H9 (cell line): ENCODE measurements around the gene ABCB6. TPM values are rescaled to one million over a fixed set of nuclear protein-coding genes. Genes with fewer than 3 reads are reported as not detected.

Experiments used
- DNase-seq: peaks from one replicate; pipeline ENCODE4 v3.0.0-alpha.2; 2017
- H2AFZ ChIP-seq: one replicate; pipeline ENCODE4 v1.6.1; 2013; ENCODE audit warnings: mild to moderate bottlenecking, low read length, control low read depth, moderate library complexity
- H2AK5ac ChIP-seq: 2 replicates; pipeline ENCODE4 v1.6.1; 2013; ENCODE audit warnings: low read length, control low read depth, mixed read lengths; ENCODE audit not compliant: insufficient read length
- H2BK120ac ChIP-seq: one replicate; pipeline ENCODE4 v1.6.1; 2013; ENCODE audit warnings: low read depth, mild to moderate bottlenecking, low read length, control low read depth, inconsistent platforms; ENCODE audit not compliant: poor library complexity, severe bottlenecking
- H2BK12ac ChIP-seq: 2 replicates; pipeline ENCODE4 v1.6.1; 2013; ENCODE audit warnings: low read length, control low read depth, mixed read lengths, low read depth; ENCODE audit not compliant: insufficient read length
- H2BK15ac ChIP-seq: 2 replicates; pipeline ENCODE4 v1.6.1; 2013; ENCODE audit warnings: low read depth, low read length, control low read depth
- H2BK20ac ChIP-seq: one replicate; pipeline ENCODE4 v1.6.1; 2013; ENCODE audit warnings: low read depth, mild to moderate bottlenecking, low read length, control low read depth, inconsistent platforms; ENCODE audit not compliant: poor library complexity, severe bottlenecking
- H2BK5ac ChIP-seq: 2 replicates; pipeline ENCODE4 v1.6.1; 2013; ENCODE audit warnings: low read length, control low read depth, mixed read lengths; ENCODE audit not compliant: insufficient read length
- H3K14ac ChIP-seq: 2 replicates; pipeline ENCODE4 v1.6.1; 2013; ENCODE audit warnings: low read length, control low read depth; ENCODE audit not compliant: insufficient read depth
- H3K18ac ChIP-seq: 2 replicates; pipeline ENCODE4 v1.6.1; 2013; ENCODE audit warnings: low read depth, mild to moderate bottlenecking, mixed read lengths, low read length, control low read depth; ENCODE audit not compliant: insufficient read length
- H3K23ac ChIP-seq: 2 replicates; pipeline ENCODE4 v1.6.1; 2013; ENCODE audit warnings: low read length, control low read depth, mixed read lengths, low read depth; ENCODE audit not compliant: insufficient read length
- H3K23me2 ChIP-seq: 2 replicates; pipeline ENCODE4 v1.6.1; 2013; ENCODE audit warnings: low read depth, mild to moderate bottlenecking, mixed read lengths, low read length, control low read depth; ENCODE audit not compliant: insufficient read length, poor library complexity, severe bottlenecking
- H3K27ac ChIP-seq: 2 replicates; pipeline ENCODE4 v1.5.1; 2013; ENCODE audit warnings: low read length, control low read depth, mixed read lengths, low read depth; ENCODE audit not compliant: insufficient read length
- H3K27me3 ChIP-seq: 2 replicates; pipeline ENCODE4 v1.6.1; 2013; ENCODE audit warnings: low read length, control low read depth, inconsistent platforms; ENCODE audit not compliant: insufficient read depth
- H3K4ac ChIP-seq: 2 replicates; pipeline ENCODE4 v1.6.1; 2013; ENCODE audit warnings: low read depth, mild to moderate bottlenecking, control low read depth, inconsistent platforms, low read length, moderate library complexity
- H3K4me1 ChIP-seq: 2 replicates; pipeline ENCODE4 v1.6.1; 2013; ENCODE audit warnings: low read length, control low read depth, inconsistent platforms; ENCODE audit not compliant: insufficient read depth
- H3K4me2 ChIP-seq: 2 replicates; pipeline ENCODE4 v1.6.1; 2013; ENCODE audit warnings: low read length, control low read depth, mixed read lengths; ENCODE audit not compliant: insufficient read length, insufficient read depth
- H3K56ac ChIP-seq: 2 replicates; pipeline ENCODE4 v1.6.1; 2013; ENCODE audit warnings: low read depth, mild to moderate bottlenecking, mixed read lengths, low read length, control low read depth; ENCODE audit not compliant: insufficient read length
- H3K79me1 ChIP-seq: 2 replicates; pipeline ENCODE4 v1.6.1; 2013; ENCODE audit warnings: low read depth, mild to moderate bottlenecking, moderate library complexity, low read length, control low read depth, inconsistent platforms; ENCODE audit not compliant: insufficient read depth, poor library complexity, severe bottlenecking
- H3K79me2 ChIP-seq: 2 replicates; pipeline ENCODE4 v1.6.1; 2013; ENCODE audit warnings: low read length, control low read depth, inconsistent platforms; ENCODE audit not compliant: insufficient read depth
- H3K9ac ChIP-seq: 2 replicates; pipeline ENCODE4 v1.6.1; 2013; ENCODE audit warnings: low read length, control low read depth, mixed read lengths; ENCODE audit not compliant: insufficient read length; ENCODE audit errors: extremely low read depth
- H3K9me3 ChIP-seq: one replicate; pipeline ENCODE4 v1.6.1; 2013; ENCODE audit warnings: low read depth, low read length, inconsistent platforms; ENCODE audit not compliant: control insufficient read depth
- H3T11ph ChIP-seq: one replicate; pipeline ENCODE4 v1.6.1; 2013; ENCODE audit warnings: mild to moderate bottlenecking, low read length, control low read depth, inconsistent platforms
- H4K20me1 ChIP-seq: one replicate; pipeline ENCODE4 v1.6.1; 2013; ENCODE audit not compliant: control insufficient read depth, insufficient read length, insufficient read depth
- H4K5ac ChIP-seq: 2 replicates; pipeline ENCODE4 v1.6.1; 2013; ENCODE audit warnings: low read depth, mild to moderate bottlenecking, mixed read lengths, low read length, control low read depth; ENCODE audit not compliant: insufficient read length
- H4K8ac ChIP-seq: replicated peaks from 2 replicates; pipeline ENCODE4 v1.6.1; 2013; ENCODE audit warnings: low read length, control low read depth, mixed read lengths, low read depth; ENCODE audit not compliant: insufficient read length
- H4K91ac ChIP-seq: 2 replicates; pipeline ENCODE4 v1.6.1; 2013; ENCODE audit warnings: low read depth, mild to moderate bottlenecking, moderate library complexity, mixed read lengths, low read length, control low read depth; ENCODE audit not compliant: insufficient read length
- H3K27ac Mint-ChIP-seq, 3 experiments: 2 replicates in 2 of 3; 3 replicates in 1 of 3; pipeline ENCODE4 v1.8.0; 2020 to 2021; ENCODE audit warnings: mixed read lengths in 3 of 3, mild to moderate bottlenecking in 1 of 3, moderate library complexity in 1 of 3
- H3K27me3 Mint-ChIP-seq: 2 replicates; pipeline ENCODE4 v1.8.0; 2021; ENCODE audit warnings: low read depth, mild to moderate bottlenecking, moderate library complexity, mixed read lengths
- H3K36me3 Mint-ChIP-seq, 3 experiments: 2 replicates in 2 of 3; 3 replicates in 1 of 3; pipeline ENCODE4 v1.8.0; 2020 to 2021; ENCODE audit warnings: low read depth in 3 of 3, mixed read lengths in 3 of 3; ENCODE audit not compliant: insufficient read depth in 1 of 3
- H3K4me1 Mint-ChIP-seq, 2 experiments: 2 replicates each; pipeline ENCODE4 v1.8.0; 2020; ENCODE audit warnings: mixed read lengths in 2 of 2
- H3K4me3 Mint-ChIP-seq, 2 experiments: 2 replicates in 1 of 2; 3 replicates in 1 of 2; pipeline ENCODE4 v1.8.0; 2020 to 2021; ENCODE audit warnings: mild to moderate bottlenecking in 2 of 2, mixed read lengths in 2 of 2, moderate library complexity in 1 of 2
- H3K9me3 Mint-ChIP-seq, 2 experiments: 2 replicates in 1 of 2; 3 replicates in 1 of 2; pipeline ENCODE4 v1.8.0; 2020; ENCODE audit warnings: mild to moderate bottlenecking in 2 of 2, mixed read lengths in 2 of 2, moderate library complexity in 1 of 2
- CTCF ChIP-seq: fragments of 200-600 bp; sonication (generic); conservative IDR thresholded peaks from 3 replicates; pipeline ENCODE4 v1.8.0; 2021; ENCODE audit warnings: antibody characterized with exemption, mild to moderate bottlenecking
- WGBS: extraction: QIAGEN DNeasy Blood & Tissue Kit; methylation state at CpG from one replicate; pipeline ENCODE4 v1.1.7; 2013; ENCODE audit warnings: missing lambda C conversion rate, low lambda C conversion rate, mixed read lengths; ENCODE audit not compliant: insufficient read length; ENCODE audit errors: extremely low coverage; 5-methylcytosine and 5-hydroxymethylcytosine counted together
- total RNA-seq: library from RNA; stranded (reverse); gene quantifications from 2 replicates; pipeline ENCODE4 v1.2.1, GENCODE V29; 2021

The ABCB6 gene
- total RNA-seq, 1 experiment from 2014 or later = 46.4 TPM

- Histone ChIP-seq H3K4ac (no peak overlapping the region), H2BK15ac (no peak overlapping the region), H2AFZ (no peak overlapping the region), H2BK12ac (no peak overlapping the region), H3K79me2 (no peaks in the 10 kb centered on the region), H2BK20ac (no peak overlapping the region), H3K79me1 (no peaks in the 10 kb centered on the region), H4K91ac (no peak overlapping the region), H3K14ac (no peak overlapping the region), H2BK120ac (no peak overlapping the region), H2AK5ac (no peak overlapping the region), H3K23me2 (peaks cover 2% of the 10 kb centered on the region), H2BK5ac (no peak overlapping the region), H3K18ac (no peak overlapping the region), H3K27ac (no peak overlapping the region), H3K4me1 (no peaks in the 10 kb centered on the region), H3K23ac (no peak overlapping the region), H4K8ac (no peak overlapping the region), H3K9ac (no peak overlapping the region), H3K9me3 (no peaks in the 10 kb centered on the region), H3K56ac (no peak overlapping the region), H4K5ac (no peak overlapping the region), H3T11ph (no peak overlapping the region), H3K27me3 (no peaks in the 10 kb centered on the region), H4K20me1 (no peaks in the 10 kb centered on the region), H3K4me2 (no peak overlapping the region)
- no peak for DNase-seq
- no peak for TF ChIP-seq CTCF
- H3K4me3 Mint-ChIP-seq = no peak overlapping the region
- H3K36me3 Mint-ChIP-seq = peaks cover 15 to 73% (median 65%) of the 10 kb centered on the region in 3 experiments
- H3K27ac Mint-ChIP-seq = no peak overlapping the region
- no peaks in the 10 kb centered on the region for H3K9me3 Mint-ChIP-seq
- H3K4me1 Mint-ChIP-seq = peaks cover 11 to 16% of the 10 kb centered on the region in 2 experiments
- no peaks in the 10 kb centered on the region; the same call in 1 of the 2 replicates for H3K27me3 Mint-ChIP-seq
- no CpG with 5 or more reads among the region's 8 CpGs for WGBS
These were observed 5.7 kb downstream of the ABCB6 start for GRCh38 chr2:219213026-219213415.
